Measurements from ENCODE around the gene TMEM185B. TPM values are rescaled to one million over a fixed set of nuclear protein-coding genes. Genes with fewer than 3 reads are reported as not detected.

Gene TMEM185B
- total RNA-seq, 1 donor from 2014 or later, result 19.9 TPM

GRCh38 chr2:120243875-120244553, 20.8 kb upstream of the TMEM185B start:
- Mint-ChIP-seq H3K36me3 (ENCODE audit: insufficient read depth) (no peaks in the 10 kb centered on the region), H3K27ac (no peak overlapping the region), H3K9me3 (ENCODE audit: low read depth) (no peaks in the 10 kb centered on the region), H3K4me3 (ENCODE audit: low read depth) (no peak overlapping the region), H3K27me3 (peaks cover 15% of the 10 kb centered on the region), H3K4me1 (ENCODE audit: low read depth) (peaks cover 20% of the 10 kb centered on the region)
- no peak for DNase-seq (ENCODE audit: low spot score, unreplicated experiment)
- TF ChIP-seq CTCF (IDR thresholded peaks at IDR 0.05; ENCODE audit: unreplicated experiment), result no peak

GRCh38 chr2:120243211-120243610, 20.0 kb upstream of the TMEM185B start:
- H3K27me3 Mint-ChIP-seq, result peaks cover 12% of the 10 kb centered on the region
- no peaks in the 10 kb centered on the region for H3K36me3 Mint-ChIP-seq (ENCODE audit: insufficient read depth)
- no peak for DNase-seq (ENCODE audit: low spot score, unreplicated experiment)
- TF ChIP-seq CTCF (IDR thresholded peaks at IDR 0.05; ENCODE audit: unreplicated experiment), result no peak
- H3K27ac Mint-ChIP-seq, result no peak overlapping the region
- H3K4me1 Mint-ChIP-seq (ENCODE audit: low read depth), result peaks cover 20% of the 10 kb centered on the region
- no peak overlapping the region for H3K4me3 Mint-ChIP-seq (ENCODE audit: low read depth)
- H3K9me3 Mint-ChIP-seq (ENCODE audit: low read depth), result no peaks in the 10 kb centered on the region

- H3K36me3 Mint-ChIP-seq (ENCODE audit: insufficient read depth), result no peaks in the 10 kb centered on the region
- H3K9me3 Mint-ChIP-seq (ENCODE audit: low read depth), result no peaks in the 10 kb centered on the region
- H3K27me3 Mint-ChIP-seq, result peaks cover 14% of the 10 kb centered on the region
- H3K27ac Mint-ChIP-seq, result no peak overlapping the region
- no peak for TF ChIP-seq CTCF (IDR thresholded peaks at IDR 0.05; ENCODE audit: unreplicated experiment)
- no peak overlapping the region for H3K4me3 Mint-ChIP-seq (ENCODE audit: low read depth)
- no peak for DNase-seq (ENCODE audit: low spot score, unreplicated experiment)
- peaks cover 24% of the 10 kb centered on the region for H3K4me1 Mint-ChIP-seq (ENCODE audit: low read depth)
Observed at GRCh38 chr2:120241684-120242083, 18.5 kb upstream of the TMEM185B start.

- no peak overlapping the region for H3K27ac Mint-ChIP-seq
Observed at GRCh38 chr2:120240901-120241429, 17.8 kb upstream of the TMEM185B start.

More at GRCh38 chr2:120240901-120241429, 17.8 kb upstream of the TMEM185B start:
- DNase-seq (ENCODE audit: low spot score, unreplicated experiment), result no peak
- Mint-ChIP-seq H3K4me3 (ENCODE audit: low read depth) (no peak overlapping the region), H3K36me3 (ENCODE audit: insufficient read depth) (no peaks in the 10 kb centered on the region), H3K9me3 (ENCODE audit: low read depth) (no peaks in the 10 kb centered on the region), H3K27me3 (peaks cover 15% of the 10 kb centered on the region), H3K4me1 (ENCODE audit: low read depth) (peaks cover 18% of the 10 kb centered on the region)
- TF ChIP-seq CTCF (IDR thresholded peaks at IDR 0.05; ENCODE audit: unreplicated experiment), result no peak

Measured in progenitor cell of endocrine pancreas (in vitro differentiated cells).